GM19328 (cell line): Measurements from ENCODE around the gene PARP14.
"Not testable (repeated sequence)": the region's sequence is repeated elsewhere in the genome, so short reads cannot be mapped to it uniquely, and the experiment has no call there.

Experiments used
- ATAC-seq: cut with Tn5 transposase; IDR thresholded peaks from one replicate; pipeline ENCODE4 v1.9.1; 2021; ENCODE audit warnings: mild to moderate bottlenecking, moderate library complexity; ENCODE audit not compliant: unreplicated experiment

The PARP14 gene

DNA sequence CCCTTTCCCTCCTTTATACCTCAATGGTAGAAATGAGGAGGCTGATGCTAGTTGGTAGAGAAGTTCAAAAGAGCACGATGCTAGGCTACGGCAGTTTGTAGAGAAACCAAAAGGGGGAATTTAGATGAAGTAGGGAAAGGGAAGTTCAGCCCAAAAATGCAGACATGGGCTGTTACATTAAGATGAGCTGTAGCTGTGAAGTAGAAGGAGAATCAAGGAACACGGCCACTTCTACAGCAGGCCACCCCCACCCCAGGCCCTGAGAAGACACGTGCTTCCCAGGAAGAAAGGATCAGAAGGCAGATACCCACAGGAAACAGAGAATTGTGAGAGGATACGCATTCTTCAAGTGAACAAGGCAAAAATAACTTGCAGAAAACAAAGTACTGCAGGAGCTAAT lies 2.1 kb upstream of the PARP14 start:
- ATAC-seq = no peak

DNA sequence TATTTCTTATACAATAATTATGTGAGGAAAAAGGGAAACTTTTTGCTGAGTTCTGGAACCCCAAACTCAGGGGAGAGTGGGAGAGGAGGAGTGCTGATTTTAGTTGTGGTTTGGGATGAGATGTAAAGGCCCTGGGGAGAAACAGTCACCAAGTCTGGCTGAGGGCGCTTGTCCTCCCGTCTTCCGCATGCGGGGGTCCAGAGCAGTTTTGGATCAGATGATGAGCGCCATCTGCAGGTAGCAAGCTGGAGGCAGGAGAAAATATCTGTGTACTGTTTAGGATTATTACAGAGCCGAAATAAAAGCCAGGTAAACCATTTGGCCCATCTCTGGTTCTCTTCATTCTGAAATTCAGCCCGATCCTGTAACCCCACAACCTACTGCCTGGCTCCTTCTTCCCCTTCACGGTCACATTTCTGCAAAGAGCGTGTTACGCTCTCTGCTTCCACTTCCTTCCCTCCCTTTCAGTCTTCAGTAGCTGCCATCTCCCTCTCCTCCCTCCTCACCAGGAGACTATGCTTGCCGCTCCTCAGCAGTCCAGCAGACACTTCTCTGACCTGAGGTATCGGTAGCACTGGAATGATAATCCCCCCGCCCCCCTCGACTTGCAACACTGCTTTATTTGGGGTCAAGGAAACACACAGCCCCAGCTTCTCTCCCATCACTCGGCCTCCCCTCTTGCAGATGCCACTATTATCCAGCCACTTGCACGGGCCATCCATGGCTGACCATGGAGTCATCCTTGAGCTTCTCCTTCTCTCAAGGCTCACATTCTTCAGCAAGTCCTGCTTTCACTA lies 1.4 kb upstream of the PARP14 start:
- ATAC-seq = no peak

DNA sequence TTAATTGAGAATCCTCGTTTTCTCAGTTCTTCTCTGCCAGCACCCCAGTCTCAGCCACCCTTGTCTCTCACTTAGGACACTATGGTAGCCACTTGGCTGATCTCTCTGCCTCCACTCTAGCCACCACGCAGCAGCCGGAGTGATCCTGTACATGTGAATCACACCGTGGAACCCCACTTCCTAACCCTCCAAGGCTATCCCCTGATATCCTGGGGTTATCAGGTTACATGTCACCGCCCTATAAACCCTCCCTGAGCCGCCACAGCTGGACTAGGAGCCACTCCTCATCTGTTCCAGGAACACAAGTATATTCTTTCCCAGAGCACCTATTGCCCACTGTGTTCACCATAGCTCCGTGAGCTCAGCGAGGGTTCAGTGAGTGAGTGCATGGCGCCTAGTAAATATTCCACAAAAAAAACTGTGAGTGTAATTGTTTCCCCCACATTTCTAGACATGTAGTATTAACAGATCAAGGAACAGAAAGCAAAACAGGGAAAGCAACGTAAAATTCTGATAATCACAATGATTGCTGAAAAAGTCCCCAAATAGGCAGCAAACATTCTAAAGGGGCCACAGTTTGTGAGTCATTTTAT lies 661 bp upstream of the PARP14 start:
- no peak for ATAC-seq

DNA sequence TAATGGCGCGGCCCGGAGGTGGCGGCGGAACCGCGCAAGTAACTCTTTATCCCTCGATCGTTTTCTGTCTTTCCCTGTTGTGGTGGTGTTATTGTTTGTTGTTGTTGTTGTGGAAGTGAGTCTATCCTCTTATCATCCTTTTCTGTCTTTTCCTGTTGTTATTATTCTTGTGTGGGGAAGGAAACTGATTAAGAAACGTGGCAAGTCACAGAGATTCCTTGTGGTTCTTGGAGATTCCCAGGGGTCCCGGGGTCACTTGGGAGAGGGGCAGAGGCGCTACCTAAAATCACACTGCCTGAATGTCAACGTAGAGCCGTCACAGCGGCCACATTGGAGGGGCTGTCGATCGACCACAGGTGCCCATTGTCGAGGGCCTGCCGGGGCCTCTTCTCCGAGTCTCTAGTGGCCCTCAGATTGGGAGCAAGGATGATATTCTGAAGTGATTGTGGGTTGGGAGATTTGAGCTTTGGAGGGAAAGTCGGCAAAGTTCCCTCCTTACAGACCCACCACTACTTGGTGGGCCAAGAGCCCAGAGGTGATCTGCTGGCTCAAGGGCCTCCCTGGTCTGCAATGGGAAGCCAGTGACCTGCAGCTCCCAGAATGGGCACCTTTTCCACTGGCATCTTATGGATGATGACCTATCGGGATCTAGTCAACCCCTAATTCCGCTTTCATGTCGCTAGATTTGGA lies 790 bp downstream of the PARP14 start:
- no peak for ATAC-seq

DNA sequence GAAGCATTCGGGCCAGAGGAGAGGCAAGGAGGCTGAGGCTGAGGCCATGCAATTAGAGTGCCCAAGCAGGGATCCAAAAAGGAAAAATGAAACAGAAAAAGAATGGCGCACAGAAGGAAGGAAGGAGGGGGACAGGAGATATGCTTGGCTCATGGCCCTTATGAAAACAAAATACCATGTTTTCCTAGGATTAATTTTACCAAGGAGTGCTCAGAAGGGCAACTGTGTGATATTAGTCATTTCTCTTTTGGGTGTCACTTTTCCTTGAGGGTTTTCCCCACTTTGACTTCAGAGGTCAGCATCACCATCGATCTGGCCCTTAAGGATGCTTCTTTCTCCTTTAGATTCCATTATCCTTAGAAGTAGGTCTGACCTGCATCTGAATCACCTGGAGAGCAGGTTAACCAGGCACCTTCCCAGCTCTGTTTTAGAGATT lies 1.4 kb downstream of the PARP14 start:
- ATAC-seq = no peak

DNA sequence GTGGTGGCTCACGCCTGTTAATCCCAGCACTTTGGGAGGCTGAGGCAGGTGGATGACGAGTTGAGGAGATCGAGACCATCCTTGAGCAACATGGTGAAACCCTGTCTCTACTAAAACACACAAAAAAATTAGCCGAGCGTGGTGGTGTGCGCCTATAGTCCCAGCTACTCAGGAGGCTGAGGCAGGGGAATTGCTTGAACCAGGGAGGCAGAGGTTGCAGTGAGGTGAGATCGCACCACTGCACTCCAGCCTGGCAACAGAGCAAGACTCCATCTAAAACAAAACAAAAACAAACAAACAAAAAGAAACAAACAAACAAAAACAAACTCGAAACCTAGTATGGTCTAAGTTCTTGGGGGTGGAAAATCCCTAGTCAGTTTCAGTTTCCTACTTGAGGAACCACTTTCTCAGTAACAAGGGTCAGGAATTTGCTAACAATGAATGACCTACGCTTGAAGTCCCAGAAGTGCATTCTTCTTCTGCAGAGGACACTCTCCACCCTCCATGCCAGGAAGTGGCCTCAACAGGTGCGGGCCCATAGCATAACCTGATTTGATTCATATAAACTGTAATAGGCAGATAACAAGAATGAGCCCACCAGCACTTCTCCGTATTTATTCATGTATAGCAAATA lies 2.3 kb downstream of the PARP14 start:
- not testable (repeated sequence) for ATAC-seq

DNA sequence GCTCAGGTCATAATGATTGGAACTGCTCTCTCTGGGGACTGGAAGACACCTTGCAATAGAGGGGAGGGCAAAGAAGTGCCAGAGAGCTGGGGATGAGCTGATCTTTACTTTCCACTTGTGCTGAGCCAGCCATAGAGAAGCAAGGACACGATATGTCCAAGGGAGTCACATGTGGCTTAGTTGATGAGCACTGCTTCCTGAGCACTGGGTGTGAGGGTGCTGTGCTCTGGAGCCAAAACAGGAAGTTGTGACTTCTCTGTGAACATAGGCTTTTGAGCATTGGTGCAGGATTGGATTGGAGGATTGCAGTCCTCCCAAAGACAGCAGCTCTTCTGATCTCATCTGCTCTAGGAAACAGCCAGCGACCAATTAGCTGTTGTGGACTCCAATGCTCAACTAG lies 6.7 kb downstream of the PARP14 start:
- no peak for ATAC-seq

DNA sequence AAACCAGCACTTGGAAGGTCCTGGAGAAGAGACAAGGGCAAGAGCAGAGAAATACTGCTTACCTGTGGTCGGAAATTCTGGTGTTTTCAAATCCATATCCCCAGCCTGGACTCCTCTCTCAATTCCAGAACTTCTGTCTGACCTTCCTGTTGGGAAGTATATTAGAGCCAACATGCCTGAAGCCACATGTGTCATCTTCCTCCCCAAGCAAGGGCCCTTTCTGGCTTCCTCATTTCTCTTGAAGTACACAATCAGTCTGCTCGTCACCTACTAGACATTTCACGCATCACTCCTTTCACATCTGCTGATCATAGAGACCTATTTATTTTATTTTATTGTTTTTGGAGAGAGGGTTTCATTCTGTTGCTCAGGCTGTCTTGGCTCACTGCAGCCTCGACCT lies 8.4 kb downstream of the PARP14 start:
- ATAC-seq = no peak

DNA sequence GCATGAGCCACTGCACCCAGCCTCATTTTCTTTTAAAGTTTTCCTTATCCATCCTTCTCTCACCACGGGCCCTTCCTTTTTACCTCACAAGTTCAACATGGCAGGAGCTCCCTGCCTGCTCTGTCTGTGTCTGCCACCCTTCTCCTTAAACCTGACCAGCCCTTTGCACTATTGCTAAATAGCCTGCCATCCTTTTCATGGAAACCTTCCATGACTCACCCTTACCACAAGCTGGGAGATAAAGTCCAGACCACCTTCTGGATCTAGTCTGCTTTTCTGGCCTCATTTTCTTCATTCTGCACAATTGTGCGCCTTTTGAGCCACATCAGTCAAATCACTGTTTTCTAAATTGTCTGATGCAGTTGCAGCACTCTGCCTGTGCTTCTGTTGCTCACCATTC lies 8.9 kb downstream of the PARP14 start:
- ATAC-seq = no peak

DNA sequence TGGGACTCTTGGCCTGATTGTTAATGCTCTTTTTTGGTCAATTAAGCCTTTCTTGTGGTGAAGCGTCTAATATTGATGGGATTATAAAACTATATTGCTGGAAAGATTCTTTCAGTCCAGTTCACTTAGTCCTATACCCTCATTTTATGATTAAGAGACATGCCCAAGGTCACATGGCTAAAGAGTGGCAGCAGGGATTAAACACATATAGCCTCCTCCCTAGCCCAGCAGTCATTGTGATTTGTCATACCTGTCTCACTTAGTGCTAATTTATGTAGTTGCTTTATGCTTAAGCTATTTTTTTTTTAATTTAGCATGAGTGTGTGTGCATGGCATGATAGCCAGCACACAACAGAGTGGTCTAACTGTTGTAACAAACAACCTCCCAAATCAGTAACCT lies 9.5 kb downstream of the PARP14 start:
- ATAC-seq = no peak

DNA sequence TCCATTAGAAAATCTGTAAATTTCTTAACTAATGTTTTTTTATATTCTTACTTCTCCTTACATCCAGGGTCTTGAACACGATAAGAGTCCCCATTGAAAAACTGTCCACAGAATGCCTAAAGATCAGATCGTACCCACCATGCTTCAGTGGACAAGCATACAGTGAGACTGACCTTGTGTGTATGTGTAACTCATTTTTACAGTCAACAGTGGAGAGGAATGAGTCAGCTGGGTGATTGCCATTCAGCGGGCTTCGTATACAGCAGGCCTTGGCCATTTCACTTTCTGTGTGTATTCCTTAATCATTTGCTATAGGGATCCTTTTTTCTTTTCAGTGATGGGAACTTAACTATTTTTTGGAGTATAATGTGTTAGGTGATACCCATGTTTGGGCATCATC lies 10.6 kb downstream of the PARP14 start:
- ATAC-seq = no peak

DNA sequence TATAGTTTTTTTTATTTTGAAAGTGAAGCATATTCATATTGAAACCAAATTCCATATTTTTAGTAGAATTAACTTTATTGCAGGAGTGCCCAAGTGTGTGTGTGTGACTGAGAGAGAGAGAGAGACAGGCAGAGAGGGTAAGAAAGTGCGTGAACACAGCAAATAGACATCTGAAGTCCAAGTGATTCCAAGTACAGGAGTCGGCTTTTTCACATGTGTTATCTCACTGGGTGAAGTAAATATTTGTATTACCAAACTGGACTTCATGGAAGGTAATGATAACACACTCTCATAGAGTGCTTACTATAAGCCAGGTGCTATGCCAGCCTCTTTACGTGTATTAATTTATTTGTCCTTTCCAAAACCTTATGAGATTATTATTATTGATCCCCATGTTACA lies 12.0 kb downstream of the PARP14 start:
- ATAC-seq = no peak

DNA sequence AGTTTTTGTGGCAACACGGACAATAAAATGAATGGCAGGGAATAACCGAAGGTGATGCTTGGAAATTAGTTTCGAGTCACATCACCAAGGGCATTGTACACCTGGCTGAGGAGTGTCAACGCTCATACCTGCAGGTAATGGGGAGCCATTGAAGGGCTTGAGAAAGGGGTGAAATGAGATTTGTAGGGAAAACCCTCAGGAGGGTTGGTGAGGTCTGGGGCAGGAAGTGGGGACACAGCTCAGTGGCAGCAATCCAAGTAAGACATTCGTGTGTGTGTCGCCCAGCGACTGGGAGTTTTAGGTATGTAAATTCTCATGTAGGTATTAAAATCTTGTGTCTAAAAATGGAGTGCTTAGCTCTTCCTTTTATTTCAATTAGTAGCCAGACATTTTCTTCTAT lies 14.3 kb downstream of the PARP14 start:
- ATAC-seq = no peak

DNA sequence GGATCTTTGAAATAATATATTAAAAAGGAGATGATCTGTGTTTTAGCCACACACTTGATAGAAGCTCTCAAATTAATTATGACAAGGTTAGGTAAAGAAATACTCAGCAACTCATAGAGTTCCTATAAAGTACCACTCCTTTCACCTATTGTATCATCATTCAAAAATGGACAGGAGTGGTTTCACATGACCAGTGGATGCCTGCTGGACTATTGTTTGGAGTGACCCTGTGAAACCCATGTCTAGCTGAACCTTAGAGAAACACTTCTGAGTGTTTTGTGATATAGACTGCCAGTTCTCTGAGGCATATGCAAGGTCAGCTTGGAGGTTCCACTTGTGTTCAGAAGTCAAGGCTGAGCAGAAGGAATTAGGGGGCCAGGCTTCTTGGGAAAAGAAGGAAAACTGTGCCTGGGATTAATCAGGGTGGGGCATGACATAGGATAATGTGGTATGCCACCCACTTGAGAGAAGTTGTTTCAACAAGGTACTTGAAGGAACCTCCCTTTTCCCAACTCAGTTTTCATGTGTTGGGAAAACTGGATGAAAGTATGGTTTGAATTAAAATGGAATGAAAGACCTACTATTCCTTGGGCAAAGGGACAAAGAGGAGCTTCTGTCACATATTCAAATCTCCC lies 15.4 kb downstream of the PARP14 start:
- ATAC-seq = no peak

DNA sequence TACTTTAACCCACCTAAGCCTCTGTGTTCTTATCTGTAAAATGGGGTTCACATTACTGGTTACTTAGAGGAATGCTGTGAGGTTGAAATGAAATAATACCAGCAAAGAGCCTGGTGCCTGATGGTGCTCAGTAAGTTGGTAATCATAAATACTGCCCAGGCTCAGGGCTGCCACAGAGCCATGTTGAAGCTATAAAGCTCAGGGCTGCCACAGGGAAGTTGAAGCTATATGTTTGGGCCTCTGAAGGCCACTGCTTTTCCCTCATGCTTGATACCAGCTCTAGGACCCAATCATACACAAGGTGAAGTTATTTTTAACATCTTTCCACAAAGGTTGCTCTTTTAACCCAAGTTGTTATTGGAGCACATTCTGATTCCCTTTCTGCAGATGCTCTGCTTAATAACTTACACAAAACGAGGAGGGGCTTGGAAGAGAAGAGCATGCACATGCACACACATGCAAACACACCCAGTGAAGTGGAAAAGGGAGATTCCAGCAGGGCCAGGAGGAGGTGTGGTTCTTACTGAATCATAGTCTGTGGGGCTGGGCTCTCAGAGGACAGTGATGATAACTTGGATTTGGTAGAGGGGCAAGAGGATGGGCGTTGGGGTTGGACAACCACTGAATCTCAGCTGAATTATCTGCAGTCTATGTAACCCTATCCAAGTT lies 17.4 kb downstream of the PARP14 start:
- no peak for ATAC-seq

DNA sequence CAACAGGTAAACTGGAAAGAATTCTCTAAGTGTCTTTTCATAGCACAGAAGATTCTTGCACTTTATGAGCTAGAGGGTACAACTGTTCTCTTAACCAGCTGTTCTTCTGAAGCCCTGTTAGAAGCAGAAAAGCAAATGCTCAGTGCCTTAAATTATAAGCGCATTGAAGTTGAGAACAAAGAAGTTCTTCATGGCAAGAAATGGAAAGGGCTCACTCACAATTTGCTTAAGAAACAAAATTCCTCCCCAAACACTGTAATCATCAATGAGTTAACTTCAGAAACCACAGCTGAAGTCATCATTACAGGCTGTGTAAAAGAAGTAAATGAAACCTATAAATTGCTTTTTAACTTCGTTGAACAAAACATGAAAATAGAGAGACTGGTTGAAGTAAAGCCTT lies 19.6 kb downstream of the PARP14 start:
- ATAC-seq = no peak

DNA sequence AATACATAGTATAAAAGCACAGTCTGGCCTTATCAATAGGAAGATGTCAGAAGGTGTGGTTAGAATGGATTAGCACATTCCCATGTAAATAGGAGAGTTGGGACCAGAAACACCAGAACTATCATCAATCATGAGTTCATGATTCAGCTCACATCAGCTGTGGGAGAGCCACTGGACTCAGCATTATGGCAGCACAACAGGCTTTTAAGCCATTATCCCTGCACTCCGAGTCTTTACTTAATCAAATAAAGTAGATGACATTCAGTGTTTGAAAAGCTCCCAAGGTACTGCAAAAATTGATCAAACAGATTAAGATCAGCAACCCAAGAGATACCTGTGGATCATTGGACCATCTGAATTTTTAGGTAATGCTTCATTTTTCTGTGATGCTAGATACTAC lies 24.7 kb downstream of the PARP14 start:
- no peak for ATAC-seq

DNA sequence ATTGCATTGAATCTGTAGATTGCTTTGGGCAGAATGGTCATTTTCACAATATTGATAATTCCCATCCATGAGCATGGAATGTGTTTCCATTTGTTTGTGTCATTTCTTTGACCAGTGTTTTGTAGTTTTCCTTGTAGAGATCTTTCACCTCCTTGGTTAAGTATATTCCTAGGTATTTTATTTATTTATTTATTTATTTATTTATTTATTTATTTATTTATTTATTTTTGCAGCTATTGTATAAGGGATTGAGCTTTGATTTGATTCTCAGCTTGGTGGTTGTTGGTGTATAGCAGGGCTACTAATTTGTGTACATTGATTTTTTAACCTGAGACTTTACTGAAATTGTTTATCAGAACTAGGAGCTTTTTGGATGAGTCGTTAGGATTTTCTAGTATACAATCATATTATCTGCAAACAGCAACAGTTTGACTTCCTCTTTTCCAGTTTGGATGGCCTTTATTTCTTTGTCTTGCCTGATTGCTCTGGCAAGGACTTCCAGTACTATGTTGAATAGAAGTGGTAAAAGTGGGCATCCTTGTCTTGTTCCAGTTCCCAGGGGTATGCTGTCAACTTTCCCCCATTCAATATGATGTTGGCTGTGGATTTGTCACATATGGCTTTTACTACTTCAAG lies 30.1 kb downstream of the PARP14 start:
- ATAC-seq = not testable (repeated sequence)

DNA sequence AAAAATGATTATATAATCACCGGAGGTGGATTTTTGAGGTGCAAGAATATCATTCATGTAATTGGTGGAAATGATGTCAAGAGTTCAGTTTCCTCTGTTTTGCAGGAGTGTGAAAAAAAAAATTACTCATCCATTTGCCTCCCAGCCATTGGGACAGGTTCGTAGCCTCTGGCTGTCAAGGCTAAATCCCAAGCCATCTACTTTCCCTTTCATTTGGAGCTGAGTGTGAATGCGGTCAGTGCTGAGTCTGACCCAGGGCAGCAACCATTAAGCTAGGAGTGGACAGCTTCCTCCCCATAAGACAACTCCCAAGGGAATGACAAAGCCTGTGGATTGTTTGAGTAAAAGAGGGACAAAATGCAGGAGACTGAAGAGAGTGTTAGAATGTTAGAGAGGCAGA lies 33.6 kb downstream of the PARP14 start:
- ATAC-seq = no peak

DNA sequence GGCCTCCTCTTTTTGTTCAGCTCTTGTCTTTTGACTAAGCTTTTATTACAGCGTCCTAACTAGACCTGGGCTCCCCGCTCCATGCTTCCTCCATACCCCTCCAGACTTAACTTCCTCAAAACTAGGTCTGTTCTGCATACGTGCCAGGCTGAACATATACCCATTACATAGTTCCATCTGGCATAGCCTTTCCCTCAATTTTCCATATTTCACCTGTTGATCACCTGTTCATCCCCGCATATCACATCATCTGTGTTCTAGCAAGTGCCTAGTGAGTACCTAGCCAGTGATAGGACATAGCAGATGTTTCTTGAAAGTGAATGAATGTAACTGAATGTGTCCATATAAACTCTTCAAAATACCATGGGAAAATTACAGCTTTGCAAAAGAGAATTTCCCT lies 36.0 kb downstream of the PARP14 start:
- ATAC-seq = no peak
